HepG2 (cell line): Measurements from ENCODE around the gene SIK2. TPM values are rescaled to one million over a fixed set of nuclear protein-coding genes. Genes with fewer than 3 reads are reported as not detected.

Experiments
- AHDC1 ChIP-seq: sonication (generic); formaldehyde crosslinking; IDR thresholded peaks from 2 replicates; pipeline ENCODE4 v1.5.1; 2020; ENCODE audit warnings: mild to moderate bottlenecking, missing genetic modification reagents, borderline replicate concordance
- ARID5B ChIP-seq: IDR thresholded peaks from 2 replicates; pipeline ENCODE4 v1.4.0; 2020; ENCODE audit warnings: mild to moderate bottlenecking, missing genetic modification reagents
- ISL2 ChIP-seq: sonication (generic); formaldehyde crosslinking; IDR thresholded peaks from 2 replicates; pipeline ENCODE4 v1.5.0; 2020; ENCODE audit warnings: missing genetic modification reagents
- SMYD3 ChIP-seq: sonication (generic); formaldehyde crosslinking; IDR thresholded peaks from 2 replicates; pipeline ENCODE4 v1.8.1; 2023; ENCODE audit warnings: mild to moderate bottlenecking, missing genetic modification reagents
- TBX2 ChIP-seq: sonication (generic); formaldehyde crosslinking; IDR thresholded peaks from 2 replicates; pipeline ENCODE4 v1.5.0; 2020; ENCODE audit warnings: missing genetic modification reagents, mild to moderate bottlenecking, borderline replicate concordance
- ZIK1 ChIP-seq: sonication (generic); formaldehyde crosslinking; IDR thresholded peaks from 2 replicates; pipeline ENCODE4 v1.5.0; 2020; ENCODE audit warnings: mild to moderate bottlenecking, low read depth, missing genetic modification reagents, borderline replicate concordance
- ZMAT3 ChIP-seq: sonication (generic); formaldehyde crosslinking; conservative IDR thresholded peaks from 2 replicates; pipeline ENCODE4 v1.7.0; 2021; ENCODE audit warnings: missing genetic modification reagents
- ZNF121 ChIP-seq: sonication (generic); formaldehyde crosslinking; IDR thresholded peaks from 2 replicates; pipeline ENCODE4 v1.5.0; 2020; ENCODE audit warnings: mild to moderate bottlenecking, missing genetic modification reagents
- ZNF619 ChIP-seq: sonication (generic); formaldehyde crosslinking; IDR thresholded peaks from 2 replicates; pipeline ENCODE4 v1.4.0; 2020; ENCODE audit warnings: mild to moderate bottlenecking, missing genetic modification reagents
- ZNF75D ChIP-seq: sonication (generic); formaldehyde crosslinking; IDR thresholded peaks from 2 replicates; pipeline ENCODE4 v1.8.1; 2023; ENCODE audit warnings: missing genetic modification reagents, mild to moderate bottlenecking, borderline replicate concordance
- ZNF816 ChIP-seq: sonication (generic); formaldehyde crosslinking; IDR thresholded peaks from 2 replicates; pipeline ENCODE4 v1.8.0; 2022; ENCODE audit warnings: missing genetic modification reagents, mild to moderate bottlenecking, borderline replicate concordance
- polyA plus RNA-seq, 8 experiments: library from polyadenylated mRNA; depleted of rRNA in 3 of 8; stranded (reverse) in 7 of 8; unstranded in 1 of 8; fragments of >200 nt; fragmentation: Illumina TruSeq in 4 of 8; extraction: Trizol in 4 of 8; gene quantifications; 2 replicates each; pipeline versions ENCODE4 v1.2.1 to v1.2.3, GENCODE V29; 2011 to 2016; ENCODE audit warnings: low read depth in 4 of 8, missing spikeins in 1 of 8, mixed read lengths in 1 of 8; ENCODE audit not compliant: insufficient read depth in 1 of 8
- total RNA-seq, 5 experiments: library from RNA; depleted of rRNA; stranded (reverse); fragments of >200 nt; fragmentation: Illumina TruSeq; extraction: Trizol; gene quantifications; 2 replicates each; pipeline ENCODE4 v1.2.3, GENCODE V29; 2016; ENCODE audit warnings: low read depth in 1 of 5
- TF ChIP-seq, protein P1 (sequence below): sonication (generic); formaldehyde crosslinking; IDR thresholded peaks from 2 replicates; pipeline ENCODE4 v1.5.0; 2020; ENCODE audit warnings: mild to moderate bottlenecking, missing genetic modification reagents, borderline replicate concordance
- TF ChIP-seq, protein P2 (sequence below): IDR thresholded peaks from 2 replicates; pipeline ENCODE4 v1.6.1; 2016; ENCODE audit warnings: mild to moderate bottlenecking
- TF ChIP-seq, protein P3 (sequence below): sonication (generic); formaldehyde crosslinking; IDR thresholded peaks from 2 replicates; pipeline ENCODE4 v1.5.1; 2020; ENCODE audit warnings: missing genetic modification reagents, mild to moderate bottlenecking, borderline replicate concordance

SIK2 gene
- total and polyA plus RNA-seq, 2 of the 13 experiments (the other 11 are each of a cell fraction or from before 2014, with no cell fraction given) = 8.1 to 15.4 TPM

GRCh38 chr11:111726301-111726713 lies 124.1 kb downstream of the SIK2 start (continued):
- TF ChIP-seq TBX2 = peak; percentile 84
- TF ChIP-seq, protein P1, sequence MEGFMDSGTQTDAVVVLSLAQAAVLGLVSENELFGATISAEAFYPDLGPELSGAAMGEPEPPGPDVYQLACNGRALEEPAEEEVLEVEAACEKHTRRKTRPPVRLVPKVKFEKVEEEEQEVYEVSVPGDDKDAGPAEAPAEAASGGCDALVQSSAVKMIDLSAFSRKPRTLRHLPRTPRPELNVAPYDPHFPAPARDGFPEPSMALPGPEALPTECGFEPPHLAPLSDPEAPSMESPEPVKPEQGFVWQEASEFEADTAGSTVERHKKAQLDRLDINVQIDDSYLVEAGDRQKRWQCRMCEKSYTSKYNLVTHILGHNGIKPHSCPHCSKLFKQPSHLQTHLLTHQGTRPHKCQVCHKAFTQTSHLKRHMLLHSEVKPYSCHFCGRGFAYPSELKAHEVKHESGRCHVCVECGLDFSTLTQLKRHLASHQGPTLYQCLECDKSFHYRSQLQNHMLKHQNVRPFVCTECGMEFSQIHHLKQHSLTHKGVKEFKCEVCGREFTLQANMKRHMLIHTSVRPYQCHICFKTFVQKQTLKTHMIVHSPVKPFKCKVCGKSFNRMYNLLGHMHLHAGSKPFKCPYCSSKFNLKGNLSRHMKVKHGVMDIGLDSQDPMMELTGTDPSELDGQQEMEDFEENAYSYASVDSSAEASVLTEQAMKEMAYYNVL (CRISPR knock-in tag) = no peak
- TF ChIP-seq, protein P2, sequence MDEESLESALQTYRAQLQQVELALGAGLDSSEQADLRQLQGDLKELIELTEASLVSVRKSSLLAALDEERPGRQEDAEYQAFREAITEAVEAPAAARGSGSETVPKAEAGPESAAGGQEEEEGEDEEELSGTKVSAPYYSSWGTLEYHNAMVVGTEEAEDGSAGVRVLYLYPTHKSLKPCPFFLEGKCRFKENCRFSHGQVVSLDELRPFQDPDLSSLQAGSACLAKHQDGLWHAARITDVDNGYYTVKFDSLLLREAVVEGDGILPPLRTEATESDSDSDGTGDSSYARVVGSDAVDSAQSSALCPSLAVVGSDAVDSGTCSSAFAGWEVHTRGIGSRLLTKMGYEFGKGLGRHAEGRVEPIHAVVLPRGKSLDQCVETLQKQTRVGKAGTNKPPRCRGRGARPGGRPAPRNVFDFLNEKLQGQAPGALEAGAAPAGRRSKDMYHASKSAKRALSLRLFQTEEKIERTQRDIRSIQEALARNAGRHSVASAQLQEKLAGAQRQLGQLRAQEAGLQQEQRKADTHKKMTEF (CRISPR knock-in tag) = peak; percentile 87; the same call in 1 of the 2 replicates
- TF ChIP-seq ISL2 (CRISPR knock-in tag) = peak; percentile 77; the same call in 1 of the 2 replicates
- TF ChIP-seq, protein P3, sequence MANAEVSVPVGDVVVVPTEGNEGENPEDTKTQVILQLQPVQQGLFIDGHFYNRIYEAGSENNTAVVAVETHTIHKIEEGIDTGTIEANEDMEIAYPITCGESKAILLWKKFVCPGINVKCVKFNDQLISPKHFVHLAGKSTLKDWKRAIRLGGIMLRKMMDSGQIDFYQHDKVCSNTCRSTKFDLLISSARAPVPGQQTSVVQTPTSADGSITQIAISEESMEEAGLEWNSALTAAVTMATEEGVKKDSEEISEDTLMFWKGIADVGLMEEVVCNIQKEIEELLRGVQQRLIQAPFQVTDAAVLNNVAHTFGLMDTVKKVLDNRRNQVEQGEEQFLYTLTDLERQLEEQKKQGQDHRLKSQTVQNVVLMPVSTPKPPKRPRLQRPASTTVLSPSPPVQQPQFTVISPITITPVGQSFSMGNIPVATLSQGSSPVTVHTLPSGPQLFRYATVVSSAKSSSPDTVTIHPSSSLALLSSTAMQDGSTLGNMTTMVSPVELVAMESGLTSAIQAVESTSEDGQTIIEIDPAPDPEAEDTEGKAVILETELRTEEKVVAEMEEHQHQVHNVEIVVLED (CRISPR knock-in tag) = peak; percentile 64; the same call in 1 of the 2 replicates
- 0 out of 2 replicates have a peak, but pooled peaks have one; percentile 45 for TF ChIP-seq ZMAT3 (CRISPR knock-in tag)
- TF ChIP-seq ZNF816 = peak; percentile 75; the same call in 1 of the 2 replicates
- TF ChIP-seq ZIK1 (CRISPR knock-in tag) = no peak
- peak; percentile 80; the same call in 1 of the 2 replicates for TF ChIP-seq AHDC1 (CRISPR knock-in tag)
- TF ChIP-seq ZNF619 = no peak
- TF ChIP-seq ZNF121 (CRISPR knock-in tag) = peak; percentile 83
- TF ChIP-seq ZNF75D = no peak
- no peak for TF ChIP-seq SMYD3 (CRISPR knock-in tag)
- TF ChIP-seq ARID5B = peak; percentile 91
